Prostate gland (tissue), 2 donors: ENCODE results near the gene PAPPA2.

ENCODE experiments used
- CTCF ChIP-seq, 4 experiments: fragments of 200-600 bp in 2 of 4; fragments of 450-650 bp in 2 of 4; sonication (generic) in 2 of 4; IDR thresholded peaks; 1 replicate in 3 of 4; 2 replicates in 1 of 4; pipeline ENCODE4 v1.5.1; 2016 to 2019; ENCODE audit warnings: antibody characterized with exemption in 4 of 4, mild to moderate bottlenecking in 2 of 4, moderate library complexity in 2 of 4
- POLR2AphosphoS5 ChIP-seq: sonication (generic); formaldehyde crosslinking; IDR thresholded peaks from one replicate; pipeline ENCODE4 v1.6.1; 2017; ENCODE audit warnings: antibody characterized with exemption

- TF ChIP-seq CTCF (IDR thresholded peaks at IDR 0.05), result no peak
- no peak for TF ChIP-seq POLR2AphosphoS5
These were observed 220.0 kb downstream of the PAPPA2 start for GRCh38 chr1:176682830-176683535.
